GM12892 (cell line): ENCODE measurements around the gene MYOM1.

Source experiments
- POLR2A ChIP-seq: IDR thresholded peaks from 2 replicates; pipeline ENCODE4 v1.6.1; 2011; ENCODE audit warnings: low read depth, low read length, control low read depth
- POLR2AphosphoS5 ChIP-seq: IDR thresholded peaks from 2 replicates; pipeline ENCODE4 v1.6.1; 2011; ENCODE audit warnings: low read depth, low read length, control low read depth
- TAF1 ChIP-seq: IDR thresholded peaks from 2 replicates; pipeline ENCODE4 v1.6.1; 2011; ENCODE audit warnings: low read depth, mild to moderate bottlenecking, control low read depth, low read length, borderline replicate concordance

DNA sequence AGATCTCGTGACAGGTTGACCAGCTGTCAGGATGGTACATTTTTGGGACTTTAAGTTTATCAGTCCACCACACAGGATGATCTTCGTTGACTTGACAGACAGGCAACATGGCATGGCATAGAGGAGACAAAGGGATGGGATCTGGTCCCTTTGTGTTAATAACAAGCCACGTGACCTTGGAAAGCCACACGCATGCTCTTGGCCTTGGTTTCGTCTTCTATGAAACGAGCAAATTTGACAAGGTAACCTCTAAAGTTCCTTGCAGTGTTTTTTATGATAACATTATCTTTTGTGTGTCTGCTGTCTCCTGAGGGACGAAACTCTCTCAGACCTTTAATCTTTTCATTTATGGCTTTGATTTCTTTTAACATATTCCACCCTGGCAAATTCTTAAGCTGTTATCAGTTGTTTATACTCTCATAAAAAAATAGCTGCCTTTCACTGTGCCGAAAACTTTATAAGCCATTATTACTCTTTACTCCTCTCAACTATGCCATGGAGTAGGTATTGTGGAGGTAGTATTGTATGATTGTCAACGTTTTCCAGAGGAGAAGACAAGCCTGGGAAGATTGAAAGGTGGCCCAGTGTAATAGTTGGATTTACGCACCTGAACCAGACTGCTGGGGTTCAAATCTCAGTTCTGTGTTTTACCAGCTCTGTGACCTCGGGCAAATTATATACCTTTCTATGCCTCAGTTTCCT, 81.3 kb downstream of the MYOM1 start:
- TF ChIP-seq POLR2AphosphoS5 (no peak), POLR2A (no peak), TAF1 (no peak)
